HepG2 (cell line): ENCODE results near the gene MPC1. TPM values are rescaled to one million over a fixed set of nuclear protein-coding genes. Genes with fewer than 3 reads are reported as not detected.

Experiments used
- ATAC-seq: fragments of 200-7000 bp; cut with Tn5 transposase; 3 replicates; pipeline ENCODE4 v1.9.1; 2020; ENCODE audit warnings: mild to moderate bottlenecking, moderate library complexity
- BruUV-seq: library from RNA; stranded (reverse); fragments of 400-500 nt; replicated peaks from 2 replicates; lab custom pipeline; 2021; lab: Mats Ljungman, UMichigan
- CTCF ChIA-PET: fragments of 300-600 bp; formaldehyde crosslinking; extraction: SDS; loops from one replicate; lab custom pipeline; 2021; ENCODE audit warnings: low total read pairs, inconsistent platforms, low intra/inter-chr PET ratio; lab: Yijun Ruan, JAX
- POLR2A ChIA-PET: fragments of 350-600 bp; sonication (Branson Sonifier 250); formaldehyde crosslinking; loops from one replicate; lab custom pipeline; 2020; ENCODE audit warnings: antibody characterized with exemption, inconsistent platforms; lab: Yijun Ruan, JAX
- DNase-seq: peaks from one replicate; pipeline ENCODE4 v3.0.0-alpha.2; 2015; ENCODE audit warnings: low spot score
- FAIRE-seq: peaks from 3 replicates; lab custom pipeline; 2011; peaks lifted over from hg19 to GRCh38; lab: Jason Lieb, UNC
- H2AFZ ChIP-seq: one replicate; pipeline ENCODE4 v1.6.1; 2011; ENCODE audit warnings: low read length, inconsistent platforms
- H3K27ac ChIP-seq: fragments of 300-600 bp; 3 replicates; pipeline ENCODE4 v1.8.0; 2011; ENCODE audit warnings: mixed run types, mild to moderate bottlenecking, mixed read lengths, low read length, inconsistent platforms; ENCODE audit not compliant: insufficient read depth; ENCODE audit errors: extremely low read length
- H3K27me3 ChIP-seq, 2 experiments: fragments of 200-600 bp in 1 of 2; 2 replicates in 1 of 2; 3 replicates in 1 of 2; pipeline versions ENCODE4 v1.6.0 to v1.8.0; 2011; ENCODE audit warnings: low read length in 2 of 2, mild to moderate bottlenecking in 2 of 2, moderate library complexity in 2 of 2, inconsistent platforms in 1 of 2; ENCODE audit not compliant: insufficient read depth in 2 of 2, control insufficient read depth in 1 of 2
- H3K36me3 ChIP-seq, 2 experiments: fragments of 200-600 bp in 1 of 2; replicated peaks in 1 of 2; 2 replicates in 1 of 2; 3 replicates in 1 of 2; pipeline versions ENCODE4 v1.5.1 to v1.8.0; 2011; ENCODE audit warnings: low read length in 2 of 2, inconsistent platforms in 1 of 2; ENCODE audit not compliant: insufficient read depth in 2 of 2, control insufficient read depth in 1 of 2
- H3K4me1 ChIP-seq: 2 replicates; pipeline ENCODE4 v1.5.1; 2012; ENCODE audit warnings: low read length, inconsistent platforms; ENCODE audit not compliant: insufficient read depth
- H3K4me2 ChIP-seq: 2 replicates; pipeline ENCODE4 v1.6.0; 2011; ENCODE audit warnings: low read depth, low read length, inconsistent platforms
- H3K4me3 ChIP-seq, 3 experiments: fragments of 200-600 bp in 1 of 3; sonication (generic), shearing (Covaris generic) in 1 of 3; replicated peaks in 1 of 3; 2 replicates each; pipeline ENCODE4 v1.5.1; 2011 to 2016; ENCODE audit warnings: low read length in 3 of 3, inconsistent platforms in 2 of 3, low read depth in 2 of 3, mild to moderate bottlenecking in 2 of 3, control low read depth in 1 of 3, mixed read lengths in 1 of 3; ENCODE audit not compliant: insufficient read depth in 1 of 3
- H3K79me2 ChIP-seq: one replicate; pipeline ENCODE4 v1.6.1; 2011; ENCODE audit warnings: low read length, inconsistent platforms; ENCODE audit not compliant: insufficient read depth
- H3K9ac ChIP-seq: 2 replicates; pipeline ENCODE4 v1.6.0; 2011; ENCODE audit warnings: mild to moderate bottlenecking, low read depth, low read length, inconsistent platforms; ENCODE audit not compliant: insufficient read depth
- H3K9me3 ChIP-seq: 2 replicates; pipeline ENCODE4 v1.5.1; 2012; ENCODE audit warnings: mild to moderate bottlenecking, low read length
- H4K20me1 ChIP-seq: 2 replicates; pipeline ENCODE4 v1.6.0; 2011; ENCODE audit warnings: inconsistent platforms, mild to moderate bottlenecking, low read length, moderate library complexity; ENCODE audit not compliant: insufficient read depth
- GTF3A ChIP-seq: sonication (generic); formaldehyde crosslinking; conservative IDR thresholded peaks from 2 replicates; pipeline ENCODE4 v1.4.0; 2020; ENCODE audit warnings: mild to moderate bottlenecking, missing genetic modification reagents
- GZF1 ChIP-seq: sonication (generic); formaldehyde crosslinking; IDR thresholded peaks from 2 replicates; pipeline ENCODE4 v1.5.1; 2020; ENCODE audit warnings: mild to moderate bottlenecking, missing genetic modification reagents
- HOXA7 ChIP-seq: sonication (generic); formaldehyde crosslinking; IDR thresholded peaks from 2 replicates; pipeline ENCODE4 v1.8.1; 2022; ENCODE audit warnings: mild to moderate bottlenecking, missing genetic modification reagents, moderate library complexity
- MAFF ChIP-seq: IDR thresholded peaks from 2 replicates; pipeline ENCODE4 v1.6.1; 2011; ENCODE audit warnings: low read depth, low read length, improper control_type of control experiment
- MAFG ChIP-seq: sonication (generic); formaldehyde crosslinking; IDR thresholded peaks from 2 replicates; pipeline ENCODE4 v1.5.1; 2020; ENCODE audit warnings: mild to moderate bottlenecking, missing genetic modification reagents
- MNT ChIP-seq: fragments of 450-650 bp; IDR thresholded peaks from 2 replicates; pipeline ENCODE4 v1.6.1; 2016
- MXI1 ChIP-seq: IDR thresholded peaks from 3 replicates; pipeline ENCODE4 v1.6.1; 2012; ENCODE audit warnings: low read depth, low read length, inconsistent platforms, borderline replicate concordance
- NCOR1 ChIP-seq: fragments of 200-600 bp; sonication (generic); IDR thresholded peaks from 2 replicates; pipeline ENCODE4 v1.7.0; 2017; ENCODE audit warnings: antibody characterized with exemption, low read length, borderline replicate concordance
- NFE2L2 ChIP-seq: fragments of 150-350 bp; IDR thresholded peaks from 2 replicates; pipeline ENCODE4 v1.6.1; 2014; ENCODE audit warnings: low read length
- REPIN1 ChIP-seq: sonication (generic); formaldehyde crosslinking; IDR thresholded peaks from 2 replicates; pipeline ENCODE4 v1.8.0; 2022; ENCODE audit warnings: missing genetic modification reagents, low read depth, mild to moderate bottlenecking, borderline replicate concordance
- RNF2 ChIP-seq: fragments of 450-650 bp; conservative IDR thresholded peaks from 2 replicates; pipeline ENCODE4 v1.6.1; 2016; ENCODE audit warnings: low read depth
- TBX2 ChIP-seq: sonication (generic); formaldehyde crosslinking; IDR thresholded peaks from 2 replicates; pipeline ENCODE4 v1.5.0; 2020; ENCODE audit warnings: missing genetic modification reagents, mild to moderate bottlenecking, borderline replicate concordance
- ZNF230 ChIP-seq: sonication (generic); formaldehyde crosslinking; IDR thresholded peaks from 2 replicates; pipeline ENCODE4 v1.4.0; 2020; ENCODE audit warnings: mild to moderate bottlenecking, missing genetic modification reagents
- ZNF292 ChIP-seq: sonication (generic); formaldehyde crosslinking; IDR thresholded peaks from 2 replicates; pipeline ENCODE4 v1.8.1; 2022; ENCODE audit warnings: mild to moderate bottlenecking, low read depth, missing genetic modification reagents, borderline replicate concordance
- ZNF432 ChIP-seq: sonication (generic); formaldehyde crosslinking; IDR thresholded peaks from 2 replicates; pipeline ENCODE4 v1.5.0; 2020; ENCODE audit warnings: missing genetic modification reagents, mild to moderate bottlenecking, borderline replicate concordance
- ZNF619 ChIP-seq: sonication (generic); formaldehyde crosslinking; IDR thresholded peaks from 2 replicates; pipeline ENCODE4 v1.4.0; 2020; ENCODE audit warnings: mild to moderate bottlenecking, missing genetic modification reagents
- WGBS: methylation state at CpG from one replicate; pipeline ENCODE4 v1.1.6; 2017; ENCODE audit warnings: low lambda C conversion rate; 5-methylcytosine and 5-hydroxymethylcytosine counted together
- in situ Hi-C: cut with HindIII; loops from 2 replicates; pipeline ENCODE4 v1.10.0; 2017; ENCODE audit warnings: low pct_unique_long_range_greater_than_20kb; ENCODE audit not compliant: extremely low pct_ligation_motif_present
- intact Hi-C: fragments of 100-400 bp; cut with micrococcal nuclease; formaldehyde crosslinking; loops from one replicate; pipeline ENCODE4 v1.10.0; 2022; ENCODE audit not compliant: unreplicated experiment
- polyA plus RNA-seq, 8 experiments: library from polyadenylated mRNA; depleted of rRNA in 3 of 8; stranded (reverse) in 7 of 8; unstranded in 1 of 8; fragments of >200 nt; fragmentation: Illumina TruSeq in 4 of 8; extraction: Trizol in 4 of 8; gene quantifications; 2 replicates each; pipeline versions ENCODE4 v1.2.1 to v1.2.3, GENCODE V29; 2011 to 2016; ENCODE audit warnings: low read depth in 4 of 8, missing spikeins in 1 of 8, mixed read lengths in 1 of 8; ENCODE audit not compliant: insufficient read depth in 1 of 8
- total RNA-seq, 5 experiments: library from RNA; depleted of rRNA; stranded (reverse); fragments of >200 nt; fragmentation: Illumina TruSeq; extraction: Trizol; gene quantifications; 2 replicates each; pipeline ENCODE4 v1.2.3, GENCODE V29; 2016; ENCODE audit warnings: low read depth in 1 of 5
- TF ChIP-seq, protein P1 (sequence below): sonication (generic); IDR thresholded peaks from 2 replicates; pipeline ENCODE4 v1.6.1; 2016; ENCODE audit warnings: low read depth, borderline replicate concordance
- TF ChIP-seq, protein P2 (sequence below): sonication (generic); formaldehyde crosslinking; IDR thresholded peaks from 2 replicates; pipeline ENCODE4 v1.4.0; 2020; ENCODE audit warnings: mild to moderate bottlenecking, missing genetic modification reagents

MPC1 gene
- total and polyA plus RNA-seq, 2 of the 13 experiments (the other 11 are each of a cell fraction or from before 2014, with no cell fraction given), result 189 to 214 TPM

DNA sequence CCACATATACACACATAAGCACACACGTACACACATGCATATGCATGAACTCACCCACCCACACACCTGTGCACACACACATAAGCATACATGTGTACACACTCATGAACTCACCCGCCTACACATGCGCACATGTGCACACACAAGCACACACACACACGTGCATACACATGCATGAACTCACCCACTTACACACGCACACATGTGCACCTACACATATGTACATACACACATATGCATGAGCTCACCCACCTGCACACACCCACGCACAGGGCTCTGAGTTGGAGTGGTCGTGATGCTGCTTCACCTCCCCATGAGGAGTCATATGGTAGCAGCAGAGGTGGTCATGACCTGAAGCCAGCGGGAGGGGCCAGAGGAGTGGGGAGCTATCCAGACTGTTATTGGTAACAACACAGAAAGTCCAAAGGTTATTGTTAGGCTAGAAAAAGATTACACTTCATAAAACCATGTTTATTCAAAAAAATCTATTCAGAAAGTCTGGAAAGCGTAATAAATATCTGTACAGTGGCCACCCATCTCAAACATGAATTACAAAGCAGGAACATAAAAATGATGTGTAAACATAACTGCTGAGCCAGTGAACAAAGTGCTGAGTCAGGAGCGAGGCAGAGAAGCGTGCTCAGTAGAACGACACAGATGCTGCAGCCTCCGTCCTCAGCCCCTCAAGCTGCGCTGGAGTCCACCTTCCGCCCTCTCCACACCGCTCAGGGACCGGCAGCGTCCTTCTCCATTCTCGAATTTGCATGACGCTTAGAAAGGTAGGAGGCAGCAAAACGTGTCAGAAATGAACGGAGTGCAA is 26.4 kb upstream of the MPC1 start:
- Histone ChIP-seq H3K4me3 (peak overlapping the region in 2 of 3 experiments; percentile 4 to 27; a peak in 1 of 6 replicates), H2AFZ (no peak overlapping the region), H3K9ac (no peak overlapping the region), H3K9me3 (no peaks in the 10 kb centered on the region), H4K20me1 (no peaks in the 10 kb centered on the region), H3K79me2 (no peaks in the 10 kb centered on the region), H3K27me3 (peaks cover 9 to 61% of the 10 kb centered on the region in 2 experiments), H3K4me2 (peak overlapping the region; percentile 64), H3K36me3 (no peaks in the 10 kb centered on the region), H3K4me1 (peaks cover 28% of the 10 kb centered on the region), H3K27ac (no peak overlapping the region)
- no TSS peak for BruUV-seq
- ChIA-PET CTCF (no interaction called here), POLR2A (interaction anchor here (0.6 kb wide), 1 partner anchor 48 kb away, joined by 3 read pairs; no protein-coding TSS in a partner anchor)
- in situ Hi-C loops (no loop called here), intact Hi-C loops (no loop called here)
- peak; percentile 65 for FAIRE-seq
- 23% methylated on average over 22 of the region's 22 CpGs for WGBS
- ATAC-seq, result peak; percentile 48
- no peak for DNase-seq
- TF ChIP-seq GTF3A (CRISPR knock-in tag), result no peak
- TF ChIP-seq, protein P1, sequence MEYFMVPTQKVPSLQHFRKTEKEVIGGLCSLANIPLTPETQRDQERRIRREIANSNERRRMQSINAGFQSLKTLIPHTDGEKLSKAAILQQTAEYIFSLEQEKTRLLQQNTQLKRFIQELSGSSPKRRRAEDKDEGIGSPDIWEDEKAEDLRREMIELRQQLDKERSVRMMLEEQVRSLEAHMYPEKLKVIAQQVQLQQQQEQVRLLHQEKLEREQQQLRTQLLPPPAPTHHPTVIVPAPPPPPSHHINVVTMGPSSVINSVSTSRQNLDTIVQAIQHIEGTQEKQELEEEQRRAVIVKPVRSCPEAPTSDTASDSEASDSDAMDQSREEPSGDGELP, result peak; percentile 31; the same call in 1 of the 2 replicates
- TF ChIP-seq ZNF230 (CRISPR knock-in tag), result no peak
- no peak for TF ChIP-seq ZNF292 (CRISPR knock-in tag)
- TF ChIP-seq MXI1, result 0 out of 3 replicates have a peak, but pooled peaks have one; percentile 23
- no peak for TF ChIP-seq ZNF432 (CRISPR knock-in tag)
- TF ChIP-seq ZNF619, result peak; percentile 20; the same call in 1 of the 2 replicates
- TF ChIP-seq MAFG, result peak; percentile 93
- TF ChIP-seq NCOR1, result peak; percentile 68; the same call in 1 of the 2 replicates
- peak; percentile 32; the same call in 1 of the 2 replicates for TF ChIP-seq TBX2 (CRISPR knock-in tag)
- peak; percentile 100 for TF ChIP-seq MAFF
- TF ChIP-seq RNF2, result 0 out of 2 replicates have a peak, but pooled peaks have one; percentile 45
- 0 out of 2 replicates have a peak, but pooled peaks have one; percentile 53 for TF ChIP-seq HOXA7
- TF ChIP-seq GZF1, result no peak
- peak; percentile 79; the same call in 1 of the 2 replicates for TF ChIP-seq NFE2L2
- TF ChIP-seq, protein P2, sequence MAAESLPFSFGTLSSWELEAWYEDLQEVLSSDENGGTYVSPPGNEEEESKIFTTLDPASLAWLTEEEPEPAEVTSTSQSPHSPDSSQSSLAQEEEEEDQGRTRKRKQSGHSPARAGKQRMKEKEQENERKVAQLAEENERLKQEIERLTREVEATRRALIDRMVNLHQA, result no peak
- 0 out of 2 replicates have a peak, but pooled peaks have one; percentile 44 for TF ChIP-seq REPIN1
- TF ChIP-seq MNT, result peak; percentile 96
